HG03039 (cell line): ENCODE results near the gene BCAR3.
A peak's percentile ranks its signal among the peaks of the same experiment; 100 is the strongest.

Source experiments
- ATAC-seq: cut with Tn5 transposase; IDR thresholded peaks from one replicate; pipeline ENCODE4 v1.9.1; 2021; ENCODE audit warnings: mild to moderate bottlenecking, moderate library complexity; ENCODE audit not compliant: unreplicated experiment

The BCAR3 gene

GRCh38 chr1:93641527-93641926 lies 40.1 kb downstream of the BCAR3 start:
- ATAC-seq, result no peak

- no peak for ATAC-seq
Observed at GRCh38 chr1:93640656-93641440, 40.8 kb downstream of the BCAR3 start.

- no peak for ATAC-seq
Observed at GRCh38 chr1:93638981-93639380, 42.7 kb downstream of the BCAR3 start.

- no peak for ATAC-seq
Observed at GRCh38 chr1:93638307-93638847, 43.3 kb downstream of the BCAR3 start.

- no peak for ATAC-seq
Observed at GRCh38 chr1:93636712-93637111, 44.9 kb downstream of the BCAR3 start.

- ATAC-seq, result no peak
Observed at GRCh38 chr1:93635614-93636543, 45.8 kb downstream of the BCAR3 start.

GRCh38 chr1:93633313-93633712 lies 48.3 kb downstream of the BCAR3 start:
- no peak for ATAC-seq

- ATAC-seq, result no peak
Observed at GRCh38 chr1:93631626-93632365, 49.8 kb downstream of the BCAR3 start.

GRCh38 chr1:93630168-93630567 lies 51.5 kb downstream of the BCAR3 start:
- ATAC-seq, result no peak

GRCh38 chr1:93629101-93630059 lies 52.3 kb downstream of the BCAR3 start:
- ATAC-seq, result peak; percentile 53

GRCh38 chr1:93628681-93629080 lies 53.0 kb downstream of the BCAR3 start:
- ATAC-seq, result no peak

- no peak for ATAC-seq
Observed at GRCh38 chr1:93625582-93626327, 55.9 kb downstream of the BCAR3 start.

GRCh38 chr1:93623875-93624274 lies 57.8 kb downstream of the BCAR3 start:
- no peak for ATAC-seq

- no peak for ATAC-seq
Observed at GRCh38 chr1:93623436-93623835, 58.2 kb downstream of the BCAR3 start.

- ATAC-seq, result no peak
Observed at GRCh38 chr1:93621246-93621645, 60.4 kb downstream of the BCAR3 start.

- ATAC-seq, result no peak
Observed at GRCh38 chr1:93620841-93621210, 60.8 kb downstream of the BCAR3 start.

GRCh38 chr1:93620172-93620840 lies 61.3 kb downstream of the BCAR3 start:
- no peak for ATAC-seq

GRCh38 chr1:93619507-93620171 lies 62.0 kb downstream of the BCAR3 start:
- ATAC-seq, result no peak
